NCI-H2029 (cell line): ENCODE measurements around the gene CHPF2.

Experiments
- DNase-seq: peaks from one replicate; lab custom pipeline; 2025; lab: John Stamatoyannopoulos, UW

The CHPF2 gene

GRCh38 chr7:151235091-151235787 lies 3.0 kb downstream of the CHPF2 start:
- DNase-seq = no peak

GRCh38 chr7:151236406-151236805 lies 4.1 kb downstream of the CHPF2 start:
- no peak for DNase-seq

- DNase-seq = no peak
Observed at GRCh38 chr7:151237244-151238189, 5.2 kb downstream of the CHPF2 start.

GRCh38 chr7:151238190-151238810 lies 6.0 kb downstream of the CHPF2 start:
- DNase-seq = no peak

- DNase-seq = no peak
Observed at GRCh38 chr7:151238924-151239836, 6.9 kb downstream of the CHPF2 start.

- no peak for DNase-seq
Observed at GRCh38 chr7:151239837-151240459, 7.7 kb downstream of the CHPF2 start.

GRCh38 chr7:151240536-151240935 lies 8.3 kb downstream of the CHPF2 start:
- DNase-seq = no peak

GRCh38 chr7:151240942-151241754 lies 8.9 kb downstream of the CHPF2 start:
- DNase-seq = no peak

GRCh38 chr7:151241755-151242096 lies 9.4 kb downstream of the CHPF2 start:
- DNase-seq = no peak

GRCh38 chr7:151242159-151243044 lies 10.1 kb downstream of the CHPF2 start:
- DNase-seq = no peak

GRCh38 chr7:151243045-151243349 lies 10.7 kb downstream of the CHPF2 start:
- DNase-seq = no peak

GRCh38 chr7:151243408-151244195 lies 11.3 kb downstream of the CHPF2 start:
- DNase-seq = no peak

GRCh38 chr7:151244196-151244840 lies 12.0 kb downstream of the CHPF2 start:
- no peak for DNase-seq

GRCh38 chr7:151244841-151245346 lies 12.6 kb downstream of the CHPF2 start:
- DNase-seq = no peak

- no peak for DNase-seq
Observed at GRCh38 chr7:151245360-151246101, 13.2 kb downstream of the CHPF2 start.

- DNase-seq = no peak
Observed at GRCh38 chr7:151246102-151246850, 14.0 kb downstream of the CHPF2 start.
